ENCODE results near the gene ID3.

The ID3 gene

GRCh38 chr1:23594927-23595353 is 35.6 kb upstream of the ID3 start:
- POLR2A ChIA-PET, result no interaction called here
- Histone ChIP-seq H3K36me3 (ENCODE audit: control insufficient read depth in 2 of 2, insufficient read depth in 1 of 2, low read length in 2 of 2) (no peaks in the 10 kb centered on the region), H3K9me3 (ENCODE audit: control insufficient read depth, insufficient read depth, low read depth, low read length) (no peaks in the 10 kb centered on the region), H3K4me3 (ENCODE audit: low read depth, low read length) (no peak overlapping the region), H3K4me1 (ENCODE audit: control insufficient read depth, insufficient read depth, low read length) (no peaks in the 10 kb centered on the region; the same call in 1 of the 2 replicates), H3K27ac (ENCODE audit: extremely low read depth, low read depth, low read length) (no peak overlapping the region)
- TF ChIP-seq SP7 (tag by site-specific recombination; IDR thresholded peaks at IDR 0.05) (no peak), ZBTB6 (tag by site-specific recombination; IDR thresholded peaks at IDR 0.05) (no peak), ZNF585B (tag by site-specific recombination; IDR thresholded peaks at IDR 0.05) (no peak), ZNF202 (tag by site-specific recombination; IDR thresholded peaks at IDR 0.05; ENCODE audit: borderline replicate concordance) (no peak), GLIS2 (tag by site-specific recombination; IDR thresholded peaks at IDR 0.05) (no peak), ZNF114 (tag by site-specific recombination; IDR thresholded peaks at IDR 0.05) (no peak), ZBTB44 (tag by site-specific recombination; IDR thresholded peaks at IDR 0.05) (no peak), ZNF132 (tag by site-specific recombination; IDR thresholded peaks at IDR 0.05; ENCODE audit: borderline replicate concordance) (no peak), OVOL3 (tag by site-specific recombination; IDR thresholded peaks at IDR 0.05) (no peak), ZNF362 (tag by site-specific recombination; IDR thresholded peaks at IDR 0.05) (no peak), ZNF433 (tag by site-specific recombination; IDR thresholded peaks at IDR 0.05; ENCODE audit: low read depth) (no peak), SCRT1 (tag by site-specific recombination; IDR thresholded peaks at IDR 0.05; ENCODE audit: borderline replicate concordance) (no peak), ZNF184 (tag by site-specific recombination; IDR thresholded peaks at IDR 0.05) (no peak), YY1 (tag by site-specific recombination; IDR thresholded peaks at IDR 0.05) (no peak), ZNF214 (tag by site-specific recombination; IDR thresholded peaks at IDR 0.05; ENCODE audit: borderline replicate concordance) (no peak), ZNF701 (tag by site-specific recombination; IDR thresholded peaks at IDR 0.05) (no peak)
- CTCF ChIA-PET, result interaction anchor here (0.8 kb wide), 1 partner anchor 42 kb away, joined by 3 read pairs; no protein-coding TSS in a partner anchor

- CTCF ChIA-PET, result interaction anchor here (0.6 to 0.8 kb wide), 2 partner anchors 43 to 52 kb away, joined by 3 read pairs; no protein-coding TSS in a partner anchor
- TF ChIP-seq ZNF747 (tag by site-specific recombination; IDR thresholded peaks at IDR 0.05), result no peak
- TF ChIP-seq ZNF768 (tag by site-specific recombination; IDR thresholded peaks at IDR 0.05), result peak; percentile 94
- no peak for TF ChIP-seq ZSCAN16 (tag by site-specific recombination; IDR thresholded peaks at IDR 0.05)
- no peak for TF ChIP-seq ZNF248 (tag by site-specific recombination; IDR thresholded peaks at IDR 0.05)
- 0 out of 2 replicates have a peak, but pooled peaks have one; percentile 8 for TF ChIP-seq ZNF174 (tag by site-specific recombination; IDR thresholded peaks at IDR 0.05)
- TF ChIP-seq PATZ1 (tag by site-specific recombination; IDR thresholded peaks at IDR 0.05), result no peak
- no peaks in the 10 kb centered on the region; the same call in 1 of the 2 replicates for H3K4me1 ChIP-seq (ENCODE audit: control insufficient read depth, insufficient read depth, low read length)
- H3K9me3 ChIP-seq (ENCODE audit: control insufficient read depth, insufficient read depth, low read depth, low read length), result no peaks in the 10 kb centered on the region
- H3K27ac ChIP-seq (ENCODE audit: extremely low read depth, low read depth, low read length), result no peak overlapping the region
- POLR2A ChIA-PET, result interaction anchor here (0.9 to 3.3 kb wide), 2 partner anchors 36 to 41 kb away, joined by 3 to 25 read pairs; partner anchors contain the start of gene ID3
- no peaks in the 10 kb centered on the region for H3K36me3 ChIP-seq (ENCODE audit: control insufficient read depth in 2 of 2, insufficient read depth in 1 of 2, low read length in 2 of 2)
- no peak overlapping the region for H3K4me3 ChIP-seq (ENCODE audit: low read depth, low read length)
Observed at GRCh38 chr1:23594149-23594907, 35.0 kb upstream of the ID3 start.

Data from HEK293 (cell line).